Transverse colon (tissue), 4 donors: ENCODE measurements around the gene RNF150. TPM values are rescaled to one million over a fixed set of nuclear protein-coding genes. Genes with fewer than 3 reads are reported as not detected.

Experiments used
- DNase-seq: peaks from one replicate; pipeline ENCODE4 v3.0.0-alpha.2; 2019
- H3K27ac ChIP-seq, 4 donors: fragments of 200-600 bp; sonication (generic); 2 replicates each; pipeline ENCODE4 v1.5.1; 2016 to 2018; ENCODE audit warnings: inconsistent platforms in 4 of 4
- H3K27me3 ChIP-seq: fragments of 200-600 bp; sonication (generic); 2 replicates; pipeline ENCODE4 v1.5.1; 2017; ENCODE audit warnings: inconsistent platforms
- H3K36me3 ChIP-seq, 4 donors: fragments of 200-600 bp; sonication (generic); 2 replicates each; pipeline ENCODE4 v1.5.1; 2017 to 2019; ENCODE audit warnings: inconsistent platforms in 4 of 4
- H3K4me1 ChIP-seq, 4 donors: fragments of 200-600 bp; sonication (generic); 2 replicates each; pipeline ENCODE4 v1.5.1; 2017 to 2020; ENCODE audit warnings: inconsistent platforms in 4 of 4
- H3K4me3 ChIP-seq, 4 donors: fragments of 200-600 bp; sonication (generic); 1 replicate in 1 of 4; 2 replicates in 3 of 4; pipeline versions ENCODE4 v1.5.1 to v1.6.1; 2017 to 2019; ENCODE audit warnings: inconsistent platforms in 4 of 4
- H3K9me3 ChIP-seq, 2 donors: fragments of 200-600 bp; sonication (generic); 2 replicates each; pipeline ENCODE4 v1.5.1; 2017 to 2019; ENCODE audit warnings: inconsistent platforms in 2 of 2
- EP300 ChIP-seq: sonication (generic); formaldehyde crosslinking; IDR thresholded peaks from one replicate; pipeline ENCODE4 v1.6.1; 2017; ENCODE audit warnings: antibody characterized with exemption, low read depth
- POLR2A ChIP-seq: fragments of 450-650 bp; IDR thresholded peaks from one replicate; pipeline ENCODE4 v1.6.1; 2016; ENCODE audit warnings: antibody characterized with exemption, mild to moderate bottlenecking, moderate library complexity
- POLR2AphosphoS5 ChIP-seq, 3 donors: sonication (generic); formaldehyde crosslinking; IDR thresholded peaks; one replicate each; pipeline ENCODE4 v1.6.1; 2016; ENCODE audit warnings: antibody characterized with exemption in 3 of 3
- WGBS, 2 donors: methylation state at CpG; one replicate each; pipeline ENCODE4 v1.1.5; 2018; ENCODE audit warnings: low coverage in 1 of 2; 5-methylcytosine and 5-hydroxymethylcytosine counted together
- in situ Hi-C, 4 donors: fragments of 200-750 bp; cut with MboI; loops; one replicate each; pipeline versions ENCODE4 v1.15.0 to v1.15.1; 2017; ENCODE audit warnings: low sequenced_read_pairs in 3 of 4, low pct_ligation_motif_present in 1 of 4, low pct_unique_long_range_greater_than_20kb in 1 of 4
- intact Hi-C: fragments of 100-400 bp; cut with DNase I; formaldehyde crosslinking; loops from one replicate; pipeline ENCODE4 v1.15.1; 2023; ENCODE audit warnings: low total_unique reads
- total RNA-seq, 4 donors: library from RNA; depleted of rRNA; stranded (reverse); fragments of >200 nt; gene quantifications; one replicate each; pipeline ENCODE4 v1.1.0, GENCODE V29; 2016
- TF ChIP-seq, protein P1 (sequence below), 5 experiments: fragments of 200-600 bp in 3 of 5; fragments of 450-650 bp in 2 of 5; sonication (generic) in 3 of 5; IDR thresholded peaks; 1 replicate in 2 of 5; 2 replicates in 3 of 5; pipeline ENCODE4 v1.5.1; 2016 to 2017; ENCODE audit warnings: antibody characterized with exemption in 5 of 5, inconsistent platforms in 3 of 5, mild to moderate bottlenecking in 2 of 5, moderate library complexity in 1 of 5

The RNF150 gene
- total RNA-seq, 4 donors from 2014 or later = 2.8 to 15.3 (median 7.9) TPM

DNA sequence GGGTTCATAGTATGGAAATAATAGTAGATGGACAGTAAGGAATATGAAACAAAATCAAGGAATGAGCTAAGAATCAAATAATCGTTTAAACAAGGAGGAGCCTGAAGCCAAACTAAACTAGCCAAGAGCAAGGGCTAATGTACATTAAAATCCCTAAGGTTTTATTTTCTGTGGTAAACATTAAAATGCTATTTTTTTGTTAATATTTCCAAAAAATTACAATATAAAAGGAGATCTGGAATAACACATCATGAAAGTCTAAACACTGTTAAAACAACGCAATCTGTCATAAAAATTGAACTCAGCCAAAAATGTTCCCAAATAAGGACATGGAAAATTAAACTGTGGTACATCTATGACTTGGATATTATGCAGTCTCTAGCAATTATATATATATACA, 188.2 kb downstream of the RNF150 start:
- TF ChIP-seq POLR2A (no peak), EP300 (no peak), POLR2AphosphoS5 (IDR thresholded peaks at IDR 0.05) (no peak)
- TF ChIP-seq, protein P1, sequence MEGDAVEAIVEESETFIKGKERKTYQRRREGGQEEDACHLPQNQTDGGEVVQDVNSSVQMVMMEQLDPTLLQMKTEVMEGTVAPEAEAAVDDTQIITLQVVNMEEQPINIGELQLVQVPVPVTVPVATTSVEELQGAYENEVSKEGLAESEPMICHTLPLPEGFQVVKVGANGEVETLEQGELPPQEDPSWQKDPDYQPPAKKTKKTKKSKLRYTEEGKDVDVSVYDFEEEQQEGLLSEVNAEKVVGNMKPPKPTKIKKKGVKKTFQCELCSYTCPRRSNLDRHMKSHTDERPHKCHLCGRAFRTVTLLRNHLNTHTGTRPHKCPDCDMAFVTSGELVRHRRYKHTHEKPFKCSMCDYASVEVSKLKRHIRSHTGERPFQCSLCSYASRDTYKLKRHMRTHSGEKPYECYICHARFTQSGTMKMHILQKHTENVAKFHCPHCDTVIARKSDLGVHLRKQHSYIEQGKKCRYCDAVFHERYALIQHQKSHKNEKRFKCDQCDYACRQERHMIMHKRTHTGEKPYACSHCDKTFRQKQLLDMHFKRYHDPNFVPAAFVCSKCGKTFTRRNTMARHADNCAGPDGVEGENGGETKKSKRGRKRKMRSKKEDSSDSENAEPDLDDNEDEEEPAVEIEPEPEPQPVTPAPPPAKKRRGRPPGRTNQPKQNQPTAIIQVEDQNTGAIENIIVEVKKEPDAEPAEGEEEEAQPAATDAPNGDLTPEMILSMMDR (IDR thresholded peaks at IDR 0.05) = no peak
- H3K9me3 ChIP-seq = no peaks in the 10 kb centered on the region
- no peaks in the 10 kb centered on the region for H3K36me3 ChIP-seq
- WGBS, 2 donors = 45 to 65% methylated on average over 2 of the region's 2 CpGs
- H3K4me1 ChIP-seq = peaks cover 0 to 15% (median 0%) of the 10 kb centered on the region in 4 donors
- DNase-seq = no peak
- in situ Hi-C loops (no loop called here), intact Hi-C loops (no loop called here)
- H3K4me3 ChIP-seq = no peak overlapping the region
- H3K27me3 ChIP-seq = no peaks in the 10 kb centered on the region
- peak overlapping the region in 3 of 4 donors; percentile 53 to 68 (median 57) for H3K27ac ChIP-seq

DNA sequence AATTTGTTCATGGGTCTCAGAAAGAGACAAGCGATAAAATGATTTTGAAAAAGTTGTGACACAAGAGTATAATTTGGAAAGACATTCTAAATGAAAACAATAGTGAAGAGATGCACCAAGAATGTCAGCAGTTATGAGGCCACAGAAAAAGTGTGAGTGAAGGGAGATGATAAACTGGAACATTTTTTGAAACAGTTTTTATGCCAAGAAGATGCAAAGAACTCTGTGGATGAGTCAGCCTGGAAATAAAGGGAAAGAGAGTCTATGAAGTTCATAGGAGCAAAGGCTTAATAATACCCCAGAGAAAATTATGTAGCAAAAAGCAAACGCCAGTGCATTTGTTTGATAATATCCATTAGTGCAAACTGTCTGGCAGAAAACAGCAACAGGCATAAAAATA, 188.7 kb downstream of the RNF150 start:
- 42 to 62% methylated on average over 2 of the region's 2 CpGs for WGBS, 2 donors
- H3K27me3 ChIP-seq = no peaks in the 10 kb centered on the region
- intact Hi-C loops = no loop called here

DNA sequence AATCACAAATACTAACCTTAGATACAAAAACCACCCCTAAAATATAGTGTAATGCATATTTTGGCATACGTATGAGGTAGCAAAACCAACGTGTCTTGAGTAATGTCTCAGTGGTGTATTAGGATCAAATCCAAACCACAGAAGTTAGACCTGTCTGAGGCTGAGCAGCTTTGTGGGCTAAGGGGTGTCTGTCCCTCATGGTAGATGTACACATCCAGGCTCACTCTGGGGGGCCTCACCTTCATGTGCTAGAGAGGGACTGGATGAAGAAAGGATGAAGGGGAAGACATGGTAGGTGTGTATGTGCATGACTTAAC, 189.1 kb downstream of the RNF150 start:
- in situ Hi-C loops (no loop called here), intact Hi-C loops (no loop called here)
- DNase-seq = no peak
- TF ChIP-seq POLR2A (no peak), POLR2AphosphoS5 (IDR thresholded peaks at IDR 0.05) (no peak), EP300 (no peak)
- TF ChIP-seq, protein P1 (IDR thresholded peaks at IDR 0.05) = no peak
- Histone ChIP-seq H3K36me3 (no peaks in the 10 kb centered on the region), H3K27ac (peak overlapping the region; percentile 2 to 68 (median 55)), H3K4me3 (no peak overlapping the region), H3K4me1 (peaks cover 0 to 15% (median 0%) of the 10 kb centered on the region in 4 donors), H3K9me3 (no peaks in the 10 kb centered on the region), H3K27me3 (no peaks in the 10 kb centered on the region)
- WGBS, 2 donors = 51 to 60% methylated on average over 1 to 2 of the region's 2 CpGs

More for the DNA sequence above, 188.7 kb downstream of the RNF150 start:
- TF ChIP-seq EP300 (no peak), POLR2AphosphoS5 (IDR thresholded peaks at IDR 0.05) (peak in 1 of 3 donors; percentile 32)
- in situ Hi-C loops = no loop called here
- Histone ChIP-seq H3K4me1 (peaks cover 0 to 15% (median 0%) of the 10 kb centered on the region in 4 donors), H3K9me3 (no peaks in the 10 kb centered on the region), H3K36me3 (no peaks in the 10 kb centered on the region), H3K27ac (peak overlapping the region; percentile 2 to 68 (median 55)), H3K4me3 (no peak overlapping the region)
- no peak for DNase-seq

DNA sequence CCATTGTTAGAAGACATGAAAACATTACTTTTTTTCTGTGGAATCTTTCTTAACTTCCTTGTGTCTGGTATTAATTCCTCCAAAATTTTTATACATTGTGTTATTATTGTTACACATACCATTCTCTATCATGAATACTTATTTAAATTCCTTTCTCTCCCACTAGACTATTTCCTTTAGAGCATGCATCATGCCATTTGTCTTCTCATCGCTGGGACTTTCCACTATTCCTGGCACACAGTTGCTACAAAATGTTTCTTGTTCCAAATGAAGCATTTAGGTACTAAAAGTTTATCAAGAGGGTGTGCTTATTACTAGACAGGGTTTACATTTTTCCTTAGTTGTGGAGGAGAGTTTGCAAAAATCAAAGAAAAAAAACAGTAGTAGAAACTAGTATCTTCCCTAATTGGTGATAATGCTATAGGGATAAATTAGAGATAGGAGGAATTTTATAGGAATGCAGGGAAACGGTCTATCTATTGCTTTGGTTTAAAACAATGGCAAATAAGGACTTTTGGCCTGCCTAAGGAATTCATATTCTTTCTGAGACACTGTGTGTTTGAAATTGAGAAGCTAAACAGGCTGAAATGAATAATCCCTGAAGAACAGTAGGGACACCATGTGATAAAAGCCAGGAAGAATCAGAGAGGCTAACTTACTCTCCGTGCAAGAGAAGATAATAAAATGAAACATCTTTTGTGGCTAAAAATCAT, 189.6 kb downstream of the RNF150 start:
- Histone ChIP-seq H3K9me3 (no peaks in the 10 kb centered on the region), H3K36me3 (no peaks in the 10 kb centered on the region), H3K4me3 (no peak overlapping the region), H3K4me1 (peaks cover 0 to 15% (median 0%) of the 10 kb centered on the region in 4 donors), H3K27ac (peak overlapping the region; percentile 2 to 68 (median 55)), H3K27me3 (no peaks in the 10 kb centered on the region)
- TF ChIP-seq EP300 = no peak
- no peak for TF ChIP-seq POLR2A
- TF ChIP-seq, protein P1 (IDR thresholded peaks at IDR 0.05) = no peak
- no peak for TF ChIP-seq POLR2AphosphoS5 (IDR thresholded peaks at IDR 0.05)
- 30 to 35% methylated on average over 2 to 3 of the region's 3 CpGs for WGBS, 2 donors
- no peak for DNase-seq
- in situ Hi-C loops = no loop called here
- intact Hi-C loops = no loop called here

DNA sequence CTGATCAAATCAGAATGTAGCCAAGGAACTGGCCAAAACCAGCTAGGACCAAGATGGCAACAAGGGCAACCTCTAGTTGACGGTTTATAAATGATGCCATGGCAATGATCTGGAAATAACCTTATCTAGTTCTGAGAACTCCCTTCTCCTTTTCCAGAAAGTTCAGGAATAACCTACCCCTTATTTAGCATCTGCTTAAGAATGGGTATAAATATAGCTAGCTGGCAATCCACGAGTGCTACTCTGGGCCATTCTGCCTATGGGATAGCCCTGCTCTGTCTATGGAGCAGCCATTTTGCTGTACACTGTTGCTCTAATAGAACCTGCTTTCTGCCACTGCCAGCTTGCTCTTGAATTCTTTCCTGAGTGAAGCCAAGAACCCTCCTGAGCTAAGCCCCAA, 192.7 kb downstream of the RNF150 start:
- peaks cover 0 to 19% (median under 1%) of the 10 kb centered on the region in 4 donors for H3K4me1 ChIP-seq
- H3K4me3 ChIP-seq = no peak overlapping the region
- H3K27ac ChIP-seq = peak overlapping the region in 2 of 4 donors; percentile 8 to 69
- in situ Hi-C loops = no loop called here
- H3K9me3 ChIP-seq = no peaks in the 10 kb centered on the region
- no peaks in the 10 kb centered on the region for H3K36me3 ChIP-seq
- WGBS, 2 donors = 67 to 74% methylated on average over 2 of the region's 2 CpGs
- no peak for DNase-seq
- TF ChIP-seq, protein P1 (IDR thresholded peaks at IDR 0.05) = no peak
- no peak for TF ChIP-seq EP300
- TF ChIP-seq POLR2A = no peak
- TF ChIP-seq POLR2AphosphoS5 (IDR thresholded peaks at IDR 0.05) = no peak
- H3K27me3 ChIP-seq = no peaks in the 10 kb centered on the region
- intact Hi-C loops = no loop called here
